HEK293 (cell line): ENCODE results near the gene CISD2.
"Not testable (repeated sequence)": the region's sequence is repeated elsewhere in the genome, so short reads cannot be mapped to it uniquely, and the experiment has no call there.

Experiments used
- CTCF ChIA-PET: fragments of 350-600 bp; formaldehyde crosslinking; extraction: SDS; loops from one replicate; lab custom pipeline; 2021; ENCODE audit warnings: antibody characterized with exemption; lab: Yijun Ruan, JAX
- POLR2A ChIA-PET: fragments of 300-600 bp; formaldehyde crosslinking; extraction: SDS; loops from one replicate; lab custom pipeline; 2020; ENCODE audit warnings: antibody characterized with exemption, inconsistent platforms; lab: Yijun Ruan, JAX
- H3K27ac ChIP-seq: fragments of 200-500 bp; sonication (Bioruptor generic); 2 replicates; pipeline ENCODE4 v1.5.1; 2014; ENCODE audit warnings: low read depth, low read length, control low read depth, inconsistent platforms; ENCODE audit errors: extremely low read depth
- H3K36me3 ChIP-seq, 2 experiments: fragments of 200-500 bp in 1 of 2; sonication (Bioruptor generic) in 1 of 2; 1 replicate in 1 of 2; 2 replicates in 1 of 2; pipeline ENCODE4 v1.5.1; 2014 to 2017; ENCODE audit warnings: inconsistent platforms in 2 of 2, low read length in 2 of 2; ENCODE audit not compliant: control insufficient read depth in 2 of 2, insufficient read depth in 1 of 2
- H3K4me1 ChIP-seq: fragments of 200-500 bp; sonication (Bioruptor generic); 2 replicates; pipeline ENCODE4 v1.5.1; 2014; ENCODE audit warnings: mild to moderate bottlenecking, low read length, inconsistent platforms; ENCODE audit not compliant: control insufficient read depth, insufficient read depth
- H3K4me3 ChIP-seq: 2 replicates; pipeline ENCODE4 v1.5.1; 2011; ENCODE audit warnings: low read depth, mild to moderate bottlenecking, control low read depth, low read length, moderate library complexity
- H3K9me3 ChIP-seq: fragments of 200-500 bp; sonication (Bioruptor generic); 2 replicates; pipeline ENCODE4 v1.5.1; 2014; ENCODE audit warnings: low read depth, low read length, inconsistent platforms; ENCODE audit not compliant: control insufficient read depth, insufficient read depth
- FEZF1 ChIP-seq: fragments of 450-650 bp; formaldehyde crosslinking; IDR thresholded peaks from 2 replicates; pipeline ENCODE4 v1.5.1; 2016; ENCODE audit warnings: missing biosample characterization, missing genetic modification characterization
- MYNN ChIP-seq: fragments of 450-650 bp; formaldehyde crosslinking; IDR thresholded peaks from 2 replicates; pipeline ENCODE4 v1.5.1; 2016; ENCODE audit warnings: missing biosample characterization, missing genetic modification characterization, borderline replicate concordance
- PATZ1 ChIP-seq: fragments of 450-650 bp; formaldehyde crosslinking; IDR thresholded peaks from 2 replicates; pipeline ENCODE4 v1.5.1; 2016; ENCODE audit warnings: missing biosample characterization, missing genetic modification characterization
- PRDM6 ChIP-seq: fragments of 450-650 bp; formaldehyde crosslinking; IDR thresholded peaks from 2 replicates; pipeline ENCODE4 v1.5.1; 2017; ENCODE audit warnings: missing biosample characterization, missing genetic modification characterization
- YY2 ChIP-seq: fragments of 450-650 bp; formaldehyde crosslinking; IDR thresholded peaks from 2 replicates; pipeline ENCODE4 v1.5.1; 2016; ENCODE audit warnings: missing biosample characterization, missing genetic modification characterization
- ZBTB17 ChIP-seq: fragments of 450-650 bp; formaldehyde crosslinking; IDR thresholded peaks from 2 replicates; pipeline ENCODE4 v1.5.1; 2016; ENCODE audit warnings: missing biosample characterization, missing genetic modification characterization
- ZNF10 ChIP-seq: fragments of 450-650 bp; formaldehyde crosslinking; IDR thresholded peaks from 2 replicates; pipeline ENCODE4 v1.5.1; 2017; ENCODE audit warnings: missing biosample characterization, missing genetic modification characterization
- ZNF433 ChIP-seq: fragments of 450-650 bp; formaldehyde crosslinking; IDR thresholded peaks from 2 replicates; pipeline ENCODE4 v1.5.1; 2016; ENCODE audit warnings: missing biosample characterization, missing genetic modification characterization, low read depth
- ZNF48 ChIP-seq: fragments of 450-650 bp; formaldehyde crosslinking; IDR thresholded peaks from 2 replicates; pipeline ENCODE4 v1.5.1; 2016; ENCODE audit warnings: missing biosample characterization, missing genetic modification characterization
- ZNF596 ChIP-seq: fragments of 450-650 bp; IDR thresholded peaks from 2 replicates; pipeline ENCODE4 v1.5.0; 2018; ENCODE audit warnings: missing biosample characterization, mild to moderate bottlenecking, missing genetic modification characterization, moderate library complexity
- ZNF610 ChIP-seq: fragments of 450-650 bp; formaldehyde crosslinking; IDR thresholded peaks from 2 replicates; pipeline ENCODE4 v1.5.1; 2016; ENCODE audit warnings: missing biosample characterization, missing genetic modification characterization, borderline replicate concordance
- ZNF707 ChIP-seq: fragments of 450-650 bp; formaldehyde crosslinking; IDR thresholded peaks from 2 replicates; pipeline ENCODE4 v1.5.1; 2016; ENCODE audit warnings: missing biosample characterization, missing genetic modification characterization
- TF ChIP-seq, protein P1 (sequence below): fragments of 450-650 bp; formaldehyde crosslinking; IDR thresholded peaks from 2 replicates; pipeline ENCODE4 v1.5.1; 2016; ENCODE audit warnings: missing biosample characterization, missing genetic modification characterization

Gene CISD2

GRCh38 chr4:102868781-102869568, at the start of gene CISD2 (continued):
- TF ChIP-seq PATZ1 (peak; percentile 74), ZNF433 (tag by site-specific recombination) (no peak), YY2 (no peak)
- TF ChIP-seq, all 188 proteins: peak for 48

GRCh38 chr4:102819100-102819499, 49.7 kb upstream of the CISD2 start:
- POLR2A ChIA-PET: interaction anchor here (3.8 kb wide), 1 partner anchor 9 kb away, joined by 22 read pairs; the partner anchor contains the start of gene UBE2D3
- CTCF ChIA-PET, H3K4me3 ChIP-seq, H3K27ac ChIP-seq, H3K9me3 ChIP-seq: not testable (repeated sequence)
- Histone ChIP-seq H3K4me1 (peaks cover 12% of the 10 kb centered on the region), H3K36me3 (peaks cover 0 to 41% of the 10 kb centered on the region in 2 experiments; a peak in 1 of 3 replicates)

DNA sequence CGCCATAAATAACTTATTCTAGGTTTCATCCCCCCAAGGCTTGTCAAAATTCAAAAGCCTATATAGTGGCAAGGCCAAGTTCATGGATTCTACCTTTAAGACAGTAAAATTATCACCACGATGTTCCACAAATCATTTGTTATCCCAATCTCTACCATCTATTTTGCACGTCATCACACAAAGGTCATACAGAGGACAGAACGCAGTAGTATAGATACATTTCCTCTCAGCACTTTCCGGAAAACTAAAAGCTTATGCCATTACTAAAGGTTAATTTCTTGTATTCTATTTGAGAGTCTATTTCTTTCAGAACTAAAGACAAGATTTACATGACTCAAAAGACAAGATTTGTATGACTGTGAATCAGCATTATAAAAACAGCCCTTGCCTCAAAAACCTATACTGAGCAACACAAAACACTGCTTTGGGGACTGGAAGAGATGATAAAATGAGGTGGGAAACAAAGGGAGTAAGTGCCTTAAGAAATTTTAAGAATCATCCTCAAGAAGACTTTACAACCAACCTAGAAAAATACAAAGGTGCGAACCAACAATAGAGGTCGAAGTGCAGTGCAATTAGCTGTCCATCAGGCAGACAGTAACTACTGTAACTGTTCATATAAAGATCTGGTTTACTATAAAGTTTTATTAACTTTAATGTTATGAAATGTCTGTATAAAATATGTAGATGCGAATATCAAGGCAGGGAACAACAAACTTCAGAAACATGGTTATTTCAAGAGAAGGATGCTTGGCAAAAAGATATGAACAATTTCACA, 49.0 kb upstream of the CISD2 start:
- TF ChIP-seq ZNF48 (tag by site-specific recombination) (no peak), PRDM6 (tag by site-specific recombination) (peak; percentile 51), ZBTB17 (tag by site-specific recombination) (no peak), MYNN (tag by site-specific recombination) (no peak), ZNF707 (tag by site-specific recombination) (no peak), ZNF10 (no peak), ZNF596 (tag by site-specific recombination) (no peak), ZNF610 (tag by site-specific recombination) (no peak)
- peaks cover 12% of the 10 kb centered on the region for H3K4me1 ChIP-seq
- H3K36me3 ChIP-seq: peaks cover 0 to 44% of the 10 kb centered on the region in 2 experiments; a peak in 1 of 3 replicates
- CTCF ChIA-PET: no interaction called here
- H3K9me3 ChIP-seq: no peaks in the 10 kb centered on the region
- no peak overlapping the region for H3K4me3 ChIP-seq
- POLR2A ChIA-PET: no interaction called here
- H3K27ac ChIP-seq: no peak overlapping the region

DNA sequence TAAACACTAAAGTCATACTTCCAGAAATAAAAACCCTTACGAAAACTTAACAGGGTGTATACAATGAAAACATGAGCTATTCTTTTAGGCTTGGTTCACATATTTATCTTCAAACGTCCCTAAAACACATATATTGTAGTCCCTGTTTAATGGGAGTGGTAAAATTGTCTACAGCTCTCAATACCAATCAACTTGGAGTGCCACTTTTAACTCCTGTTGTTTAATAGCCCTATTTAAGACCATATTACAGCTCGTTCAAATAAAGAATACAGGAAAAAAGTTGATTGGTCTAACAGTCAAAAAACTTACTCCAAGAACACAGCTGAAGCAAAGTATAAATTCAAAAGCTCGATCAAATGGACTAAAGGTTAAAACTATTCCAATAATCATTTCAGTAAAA, 45.3 kb upstream of the CISD2 start:
- POLR2A ChIA-PET: no interaction called here
- no peaks in the 10 kb centered on the region for H3K9me3 ChIP-seq
- no peak overlapping the region for H3K27ac ChIP-seq
- no peak overlapping the region for H3K4me3 ChIP-seq
- H3K4me1 ChIP-seq: peaks cover 12% of the 10 kb centered on the region
- H3K36me3 ChIP-seq: peaks cover 0 to 42% of the 10 kb centered on the region in 2 experiments; a peak in 1 of 3 replicates
- CTCF ChIA-PET: no interaction called here
- TF ChIP-seq, protein P1, sequence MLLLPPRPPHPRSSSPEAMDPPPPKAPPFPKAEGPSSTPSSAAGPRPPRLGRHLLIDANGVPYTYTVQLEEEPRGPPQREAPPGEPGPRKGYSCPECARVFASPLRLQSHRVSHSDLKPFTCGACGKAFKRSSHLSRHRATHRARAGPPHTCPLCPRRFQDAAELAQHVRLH (tag by site-specific recombination): no peak
- TF ChIP-seq PRDM6 (tag by site-specific recombination) (peak; percentile 65), FEZF1 (tag by site-specific recombination) (peak; percentile 52)
